DLD1 (cell line): ENCODE results near the gene SPOCK1.

Experiments
- in situ Hi-C: cut with HindIII; loops from 2 replicates; pipeline ENCODE4 v1.10.0; 2017; ENCODE audit warnings: low sequenced_read_pairs

The SPOCK1 gene

GRCh38 chr5:137206030-137206715 lies 293.0 kb downstream of the SPOCK1 start:
- in situ Hi-C loops: no loop called here

GRCh38 chr5:137205231-137206027 lies 293.7 kb downstream of the SPOCK1 start:
- in situ Hi-C loops: no loop called here

GRCh38 chr5:137203011-137203632 lies 296.0 kb downstream of the SPOCK1 start:
- in situ Hi-C loops: no loop called here

- in situ Hi-C loops: no loop called here
Observed at GRCh38 chr5:137201876-137202275, 297.2 kb downstream of the SPOCK1 start.

- in situ Hi-C loops: no loop called here
Observed at GRCh38 chr5:137200906-137201700, 298.0 kb downstream of the SPOCK1 start.

- in situ Hi-C loops: no loop called here
Observed at GRCh38 chr5:137199966-137200365, 299.2 kb downstream of the SPOCK1 start.

GRCh38 chr5:137199201-137199600 lies 299.9 kb downstream of the SPOCK1 start:
- in situ Hi-C loops: no loop called here

- in situ Hi-C loops: no loop called here
Observed at GRCh38 chr5:137195483-137195882, 303.6 kb downstream of the SPOCK1 start.

GRCh38 chr5:137194300-137194699 lies 304.8 kb downstream of the SPOCK1 start:
- in situ Hi-C loops: no loop called here

- in situ Hi-C loops: no loop called here
Observed at GRCh38 chr5:137192293-137192743, 306.8 kb downstream of the SPOCK1 start.

GRCh38 chr5:137191179-137191578 lies 307.9 kb downstream of the SPOCK1 start:
- in situ Hi-C loops: no loop called here

GRCh38 chr5:137190441-137190840 lies 308.7 kb downstream of the SPOCK1 start:
- in situ Hi-C loops: no loop called here

GRCh38 chr5:137190031-137190430 lies 309.1 kb downstream of the SPOCK1 start:
- in situ Hi-C loops: no loop called here

GRCh38 chr5:137188566-137188965 lies 310.6 kb downstream of the SPOCK1 start:
- in situ Hi-C loops: no loop called here

- in situ Hi-C loops: no loop called here
Observed at GRCh38 chr5:137186759-137187461, 312.2 kb downstream of the SPOCK1 start.

GRCh38 chr5:137185193-137185592 lies 313.9 kb downstream of the SPOCK1 start:
- in situ Hi-C loops: no loop called here

GRCh38 chr5:137184734-137185133 lies 314.4 kb downstream of the SPOCK1 start:
- in situ Hi-C loops: no loop called here

- in situ Hi-C loops: no loop called here
Observed at GRCh38 chr5:137182576-137182975, 316.6 kb downstream of the SPOCK1 start.

- in situ Hi-C loops: no loop called here
Observed at GRCh38 chr5:137181667-137182066, 317.5 kb downstream of the SPOCK1 start.

- in situ Hi-C loops: no loop called here
Observed at GRCh38 chr5:137179203-137179602, 319.9 kb downstream of the SPOCK1 start.
